ENCODE data around the gene MICOS13.

DNA sequence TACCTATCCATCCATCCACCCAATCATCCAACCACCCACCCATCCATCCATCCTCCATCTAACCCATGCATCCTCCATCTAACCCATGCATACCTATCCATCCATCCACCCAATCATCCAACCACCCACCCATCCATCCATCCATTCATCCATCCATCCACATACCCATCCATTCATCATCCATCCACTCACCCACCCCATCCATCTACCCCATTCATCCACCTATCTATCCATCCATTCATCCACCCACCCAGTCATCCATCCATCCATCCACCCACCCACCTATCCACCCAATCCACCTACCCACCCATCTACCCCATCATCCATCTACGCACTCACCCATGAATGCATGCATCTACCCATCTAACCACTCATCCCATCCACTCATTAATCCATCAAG is 6.6 kb downstream of the MICOS13 start:
- TF ChIP-seq, protein P1, sequence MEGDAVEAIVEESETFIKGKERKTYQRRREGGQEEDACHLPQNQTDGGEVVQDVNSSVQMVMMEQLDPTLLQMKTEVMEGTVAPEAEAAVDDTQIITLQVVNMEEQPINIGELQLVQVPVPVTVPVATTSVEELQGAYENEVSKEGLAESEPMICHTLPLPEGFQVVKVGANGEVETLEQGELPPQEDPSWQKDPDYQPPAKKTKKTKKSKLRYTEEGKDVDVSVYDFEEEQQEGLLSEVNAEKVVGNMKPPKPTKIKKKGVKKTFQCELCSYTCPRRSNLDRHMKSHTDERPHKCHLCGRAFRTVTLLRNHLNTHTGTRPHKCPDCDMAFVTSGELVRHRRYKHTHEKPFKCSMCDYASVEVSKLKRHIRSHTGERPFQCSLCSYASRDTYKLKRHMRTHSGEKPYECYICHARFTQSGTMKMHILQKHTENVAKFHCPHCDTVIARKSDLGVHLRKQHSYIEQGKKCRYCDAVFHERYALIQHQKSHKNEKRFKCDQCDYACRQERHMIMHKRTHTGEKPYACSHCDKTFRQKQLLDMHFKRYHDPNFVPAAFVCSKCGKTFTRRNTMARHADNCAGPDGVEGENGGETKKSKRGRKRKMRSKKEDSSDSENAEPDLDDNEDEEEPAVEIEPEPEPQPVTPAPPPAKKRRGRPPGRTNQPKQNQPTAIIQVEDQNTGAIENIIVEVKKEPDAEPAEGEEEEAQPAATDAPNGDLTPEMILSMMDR (conservative IDR thresholded peaks at IDR 0.05; ENCODE audit: low read length): no peak
- no peak for TF ChIP-seq EZH2phosphoT487 (IDR thresholded peaks at IDR 0.05; ENCODE audit: borderline replicate concordance)
